Amniotic epithelial cell (primary cell): ENCODE data around the gene RAMP1.
A peak's percentile ranks its signal among the peaks of the same experiment; 100 is the strongest.
"Not testable (repeated sequence)": the region's sequence is repeated elsewhere in the genome, so short reads cannot be mapped to it uniquely, and the experiment has no call there.

Experiments
- DNase-seq: peaks from one replicate; pipeline ENCODE4 v3.0.0-alpha.2; 2010; ENCODE audit warnings: low read depth

The RAMP1 gene

GRCh38 chr2:237863689-237864443, 4.4 kb downstream of the RAMP1 start:
- DNase-seq: peak; percentile 24

- DNase-seq: no peak
These were observed 5.1 kb downstream of the RAMP1 start for GRCh38 chr2:237864444-237864931.

- DNase-seq: peak; percentile 87
These were observed 5.7 kb downstream of the RAMP1 start for GRCh38 chr2:237864940-237865622.

GRCh38 chr2:237865623-237866041, 6.2 kb downstream of the RAMP1 start:
- DNase-seq: no peak

GRCh38 chr2:237866101-237866621, 6.7 kb downstream of the RAMP1 start:
- DNase-seq: peak; percentile 83

- DNase-seq: no peak
These were observed 8.0 kb downstream of the RAMP1 start for GRCh38 chr2:237867465-237867864.

GRCh38 chr2:237868074-237868473, 8.7 kb downstream of the RAMP1 start:
- DNase-seq: not testable (repeated sequence)

- peak; percentile 59 for DNase-seq
These were observed 9.4 kb downstream of the RAMP1 start for GRCh38 chr2:237868631-237869342.

GRCh38 chr2:237869343-237870102, 10.1 kb downstream of the RAMP1 start:
- DNase-seq: no peak

GRCh38 chr2:237870126-237870525, 10.7 kb downstream of the RAMP1 start:
- DNase-seq: no peak

- DNase-seq: no peak
These were observed 11.6 kb downstream of the RAMP1 start for GRCh38 chr2:237870754-237871651.

- no peak for DNase-seq
These were observed 12.9 kb downstream of the RAMP1 start for GRCh38 chr2:237872178-237872887.

- DNase-seq: no peak
These were observed 14.0 kb downstream of the RAMP1 start for GRCh38 chr2:237873421-237873831.

GRCh38 chr2:237873897-237874551, 14.6 kb downstream of the RAMP1 start:
- no peak for DNase-seq

- peak; percentile 77 for DNase-seq
These were observed 15.2 kb downstream of the RAMP1 start for GRCh38 chr2:237874585-237875161.

GRCh38 chr2:237875256-237876060, 16.0 kb downstream of the RAMP1 start:
- no peak for DNase-seq

GRCh38 chr2:237876061-237876526, 16.7 kb downstream of the RAMP1 start:
- DNase-seq: no peak

- no peak for DNase-seq
These were observed 17.1 kb downstream of the RAMP1 start for GRCh38 chr2:237876532-237876931.
